Gastrocnemius medialis (tissue), 4 donors: ENCODE results near the gene CWH43.

Experiments used
- POLR2A ChIP-seq, 2 donors: fragments of 450-650 bp; IDR thresholded peaks; one replicate each; pipeline ENCODE4 v1.6.1; 2017; ENCODE audit warnings: antibody characterized with exemption in 2 of 2, mild to moderate bottlenecking in 2 of 2, moderate library complexity in 2 of 2
- TF ChIP-seq, protein P1 (sequence below), 5 experiments: fragments of 450-650 bp in 3 of 5; fragments of 200-600 bp in 2 of 5; sonication (generic) in 2 of 5; IDR thresholded peaks in 4 of 5; conservative IDR thresholded peaks in 1 of 5; 1 replicate in 4 of 5; 2 replicates in 1 of 5; pipeline ENCODE4 v1.5.1; 2016 to 2019; ENCODE audit warnings: antibody characterized with exemption in 5 of 5, mild to moderate bottlenecking in 3 of 5, moderate library complexity in 3 of 5

- no peak for TF ChIP-seq POLR2A (IDR thresholded peaks at IDR 0.05)
- TF ChIP-seq, protein P1, sequence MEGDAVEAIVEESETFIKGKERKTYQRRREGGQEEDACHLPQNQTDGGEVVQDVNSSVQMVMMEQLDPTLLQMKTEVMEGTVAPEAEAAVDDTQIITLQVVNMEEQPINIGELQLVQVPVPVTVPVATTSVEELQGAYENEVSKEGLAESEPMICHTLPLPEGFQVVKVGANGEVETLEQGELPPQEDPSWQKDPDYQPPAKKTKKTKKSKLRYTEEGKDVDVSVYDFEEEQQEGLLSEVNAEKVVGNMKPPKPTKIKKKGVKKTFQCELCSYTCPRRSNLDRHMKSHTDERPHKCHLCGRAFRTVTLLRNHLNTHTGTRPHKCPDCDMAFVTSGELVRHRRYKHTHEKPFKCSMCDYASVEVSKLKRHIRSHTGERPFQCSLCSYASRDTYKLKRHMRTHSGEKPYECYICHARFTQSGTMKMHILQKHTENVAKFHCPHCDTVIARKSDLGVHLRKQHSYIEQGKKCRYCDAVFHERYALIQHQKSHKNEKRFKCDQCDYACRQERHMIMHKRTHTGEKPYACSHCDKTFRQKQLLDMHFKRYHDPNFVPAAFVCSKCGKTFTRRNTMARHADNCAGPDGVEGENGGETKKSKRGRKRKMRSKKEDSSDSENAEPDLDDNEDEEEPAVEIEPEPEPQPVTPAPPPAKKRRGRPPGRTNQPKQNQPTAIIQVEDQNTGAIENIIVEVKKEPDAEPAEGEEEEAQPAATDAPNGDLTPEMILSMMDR (IDR thresholded peaks at IDR 0.05 in 4 of 5, conservative IDR thresholded peaks at IDR 0.05 in 1 of 5) = no peak
Measured at GRCh38 chr4:48958582-48958981, 27.5 kb upstream of the CWH43 start.
